Thyroid gland (tissue), 4 donors: ENCODE results near the gene PARD3B.

ENCODE experiments used
- CTCF ChIP-seq, 6 experiments: fragments of 200-600 bp in 3 of 6; fragments of 450-650 bp in 3 of 6; sonication (generic) in 3 of 6; IDR thresholded peaks; one replicate each; pipeline ENCODE4 v1.5.1; 2016 to 2019; ENCODE audit warnings: antibody characterized with exemption in 6 of 6, mild to moderate bottlenecking in 2 of 6, inconsistent platforms in 1 of 6, moderate library complexity in 1 of 6
- POLR2A ChIP-seq, 2 donors: fragments of 450-650 bp; IDR thresholded peaks; one replicate each; pipeline ENCODE4 v1.6.1; 2017; ENCODE audit warnings: antibody characterized with exemption in 2 of 2, mild to moderate bottlenecking in 2 of 2, moderate library complexity in 1 of 2

GRCh38 chr2:205475416-205475768 is 930.1 kb downstream of the PARD3B start:
- no peak for TF ChIP-seq CTCF (IDR thresholded peaks at IDR 0.05)
- TF ChIP-seq POLR2A (IDR thresholded peaks at IDR 0.05) = no peak
